Measurements from ENCODE around the gene RICTOR.

GRCh38 chr5:38889424-38889823, 184.8 kb downstream of the RICTOR start:
- TF ChIP-seq CREB5 (CRISPR knock-in tag; IDR thresholded peaks at IDR 0.05; ENCODE audit: low read depth) = no peak
- TF ChIP-seq POU6F1 (CRISPR knock-in tag; IDR thresholded peaks at IDR 0.05; ENCODE audit: borderline replicate concordance, low read depth) = no peak

Measured in SK-N-SH treated with all-trans-retinoic acid at 6 μM for 48 hours (cell line).